Transverse colon (tissue), 4 donors: ENCODE measurements around the gene SHF. TPM values are rescaled to one million over a fixed set of nuclear protein-coding genes. Genes with fewer than 3 reads are reported as not detected.

Experiments used
- DNase-seq: peaks from one replicate; pipeline ENCODE4 v3.0.0-alpha.2; 2019
- H3K27ac ChIP-seq, 4 donors: fragments of 200-600 bp; sonication (generic); 2 replicates each; pipeline ENCODE4 v1.5.1; 2016 to 2018; ENCODE audit warnings: inconsistent platforms in 4 of 4
- H3K27me3 ChIP-seq: fragments of 200-600 bp; sonication (generic); 2 replicates; pipeline ENCODE4 v1.5.1; 2017; ENCODE audit warnings: inconsistent platforms
- H3K36me3 ChIP-seq, 4 donors: fragments of 200-600 bp; sonication (generic); 2 replicates each; pipeline ENCODE4 v1.5.1; 2017 to 2019; ENCODE audit warnings: inconsistent platforms in 4 of 4
- H3K4me1 ChIP-seq, 4 donors: fragments of 200-600 bp; sonication (generic); 2 replicates each; pipeline ENCODE4 v1.5.1; 2017 to 2020; ENCODE audit warnings: inconsistent platforms in 4 of 4
- H3K4me3 ChIP-seq, 4 donors: fragments of 200-600 bp; sonication (generic); 1 replicate in 1 of 4; 2 replicates in 3 of 4; pipeline versions ENCODE4 v1.5.1 to v1.6.1; 2017 to 2019; ENCODE audit warnings: inconsistent platforms in 4 of 4
- H3K9me3 ChIP-seq, 2 donors: fragments of 200-600 bp; sonication (generic); 2 replicates each; pipeline ENCODE4 v1.5.1; 2017 to 2019; ENCODE audit warnings: inconsistent platforms in 2 of 2
- EP300 ChIP-seq: sonication (generic); formaldehyde crosslinking; IDR thresholded peaks from one replicate; pipeline ENCODE4 v1.6.1; 2017; ENCODE audit warnings: antibody characterized with exemption, low read depth
- POLR2A ChIP-seq: fragments of 450-650 bp; IDR thresholded peaks from one replicate; pipeline ENCODE4 v1.6.1; 2016; ENCODE audit warnings: antibody characterized with exemption, mild to moderate bottlenecking, moderate library complexity
- POLR2AphosphoS5 ChIP-seq, 3 donors: sonication (generic); formaldehyde crosslinking; IDR thresholded peaks; one replicate each; pipeline ENCODE4 v1.6.1; 2016; ENCODE audit warnings: antibody characterized with exemption in 3 of 3
- WGBS, 2 donors: methylation state at CpG; one replicate each; pipeline ENCODE4 v1.1.5; 2018; ENCODE audit warnings: low coverage in 1 of 2; 5-methylcytosine and 5-hydroxymethylcytosine counted together
- in situ Hi-C, 4 donors: fragments of 200-750 bp; cut with MboI; loops; one replicate each; pipeline versions ENCODE4 v1.15.0 to v1.15.1; 2017; ENCODE audit warnings: low sequenced_read_pairs in 3 of 4, low pct_ligation_motif_present in 1 of 4, low pct_unique_long_range_greater_than_20kb in 1 of 4
- intact Hi-C: fragments of 100-400 bp; cut with DNase I; formaldehyde crosslinking; loops from one replicate; pipeline ENCODE4 v1.15.1; 2023; ENCODE audit warnings: low total_unique reads
- total RNA-seq, 4 donors: library from RNA; depleted of rRNA; stranded (reverse); fragments of >200 nt; gene quantifications; one replicate each; pipeline ENCODE4 v1.1.0, GENCODE V29; 2016
- TF ChIP-seq, protein P1 (sequence below), 5 experiments: fragments of 200-600 bp in 3 of 5; fragments of 450-650 bp in 2 of 5; sonication (generic) in 3 of 5; IDR thresholded peaks; 1 replicate in 2 of 5; 2 replicates in 3 of 5; pipeline ENCODE4 v1.5.1; 2016 to 2017; ENCODE audit warnings: antibody characterized with exemption in 5 of 5, inconsistent platforms in 3 of 5, mild to moderate bottlenecking in 2 of 5, moderate library complexity in 1 of 5

The SHF gene
- total RNA-seq, 4 donors from 2014 or later, result 3.7 to 9.8 (median 7.4) TPM; not detected in 1

DNA sequence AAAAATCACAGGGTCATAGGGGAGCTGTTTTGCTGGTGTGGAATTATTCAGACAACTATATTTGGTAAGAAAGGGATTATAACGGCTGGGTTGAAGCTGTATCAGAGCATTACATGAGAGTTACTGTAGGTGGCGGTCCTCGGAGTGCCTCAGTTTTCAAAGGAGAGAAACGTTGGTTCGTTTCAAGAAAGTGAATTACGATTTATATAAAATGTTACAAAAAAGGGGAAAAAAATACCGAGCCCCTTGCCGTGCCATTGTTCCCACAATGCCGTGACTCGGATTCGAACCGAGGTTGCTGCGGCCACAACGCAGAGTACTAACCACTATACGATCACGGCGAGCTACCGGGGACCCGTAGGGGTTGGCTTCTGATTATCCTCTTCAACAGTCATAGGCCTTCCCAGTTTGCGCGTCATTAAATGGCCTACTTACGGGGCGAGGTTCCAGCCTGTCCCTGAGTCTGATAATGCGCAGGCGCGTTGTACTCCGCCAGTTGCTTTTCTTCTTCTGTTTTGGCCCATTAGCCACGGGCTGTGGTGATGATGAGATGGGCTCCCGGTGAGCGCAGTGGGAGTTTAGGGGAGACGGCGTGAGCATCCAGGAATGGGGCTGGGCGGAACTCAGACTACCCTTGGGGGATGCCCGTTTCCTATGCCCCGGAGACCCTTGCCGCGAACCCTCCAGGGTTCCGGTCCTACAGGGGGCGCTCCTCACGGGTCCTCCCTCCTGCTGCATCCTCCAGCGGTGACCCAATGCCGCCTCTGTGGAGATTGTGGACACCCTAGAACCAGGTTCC lies 10.8 kb upstream of the SHF start:
- peak overlapping the region; percentile 96 to 99 (median 98) for H3K27ac ChIP-seq
- H3K36me3 ChIP-seq, result no peaks in the 10 kb centered on the region
- in situ Hi-C loops (loop anchor here in 2 of 4 donors (25.0 kb wide), 2 partner anchors 189 to 414 kb away; partner anchors contain the start of gene GATM (in 2 of the 2)), intact Hi-C loops (no loop called here)
- 0 to 2% methylated on average over 6 to 40 of the region's 42 CpGs for WGBS, 2 donors
- peak; percentile 97 for DNase-seq
- H3K9me3 ChIP-seq, result no peaks in the 10 kb centered on the region
- peaks cover 0 to 9% (median 0%) of the 10 kb centered on the region in 4 donors for H3K4me1 ChIP-seq
- peak; percentile 92 to 99 (median 98) for TF ChIP-seq POLR2AphosphoS5 (IDR thresholded peaks at IDR 0.05)
- peak; percentile 96 for TF ChIP-seq POLR2A
- TF ChIP-seq, protein P1, sequence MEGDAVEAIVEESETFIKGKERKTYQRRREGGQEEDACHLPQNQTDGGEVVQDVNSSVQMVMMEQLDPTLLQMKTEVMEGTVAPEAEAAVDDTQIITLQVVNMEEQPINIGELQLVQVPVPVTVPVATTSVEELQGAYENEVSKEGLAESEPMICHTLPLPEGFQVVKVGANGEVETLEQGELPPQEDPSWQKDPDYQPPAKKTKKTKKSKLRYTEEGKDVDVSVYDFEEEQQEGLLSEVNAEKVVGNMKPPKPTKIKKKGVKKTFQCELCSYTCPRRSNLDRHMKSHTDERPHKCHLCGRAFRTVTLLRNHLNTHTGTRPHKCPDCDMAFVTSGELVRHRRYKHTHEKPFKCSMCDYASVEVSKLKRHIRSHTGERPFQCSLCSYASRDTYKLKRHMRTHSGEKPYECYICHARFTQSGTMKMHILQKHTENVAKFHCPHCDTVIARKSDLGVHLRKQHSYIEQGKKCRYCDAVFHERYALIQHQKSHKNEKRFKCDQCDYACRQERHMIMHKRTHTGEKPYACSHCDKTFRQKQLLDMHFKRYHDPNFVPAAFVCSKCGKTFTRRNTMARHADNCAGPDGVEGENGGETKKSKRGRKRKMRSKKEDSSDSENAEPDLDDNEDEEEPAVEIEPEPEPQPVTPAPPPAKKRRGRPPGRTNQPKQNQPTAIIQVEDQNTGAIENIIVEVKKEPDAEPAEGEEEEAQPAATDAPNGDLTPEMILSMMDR (IDR thresholded peaks at IDR 0.05), result peak; percentile 51 to 86 (median 70)
- TF ChIP-seq EP300, result no peak
- peak overlapping the region; percentile 17 to 55 (median 54) for H3K4me3 ChIP-seq
- no peaks in the 10 kb centered on the region for H3K27me3 ChIP-seq

DNA sequence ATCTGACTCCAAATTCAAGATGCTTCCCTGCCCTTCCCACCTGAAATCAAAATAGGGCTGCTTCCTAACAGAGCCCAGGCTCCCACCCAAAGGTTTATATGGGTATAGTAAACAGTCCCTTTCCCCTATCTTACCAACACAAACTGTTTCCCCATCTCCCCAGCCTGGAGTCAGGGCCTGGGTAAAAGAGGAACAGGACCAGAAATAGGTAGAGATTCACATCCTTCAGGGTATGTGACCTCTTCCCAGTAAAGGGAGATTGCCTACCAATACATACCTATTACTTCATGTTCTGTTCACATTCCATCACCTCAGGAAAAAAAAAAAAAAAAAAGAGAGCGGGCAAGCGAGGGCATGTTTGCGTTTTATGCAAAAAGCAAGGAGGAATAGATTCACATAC lies 9.7 kb upstream of the SHF start:
- intact Hi-C loops, result no loop called here
- no peak for TF ChIP-seq POLR2AphosphoS5 (IDR thresholded peaks at IDR 0.05)
- TF ChIP-seq EP300, result no peak
- no peak for TF ChIP-seq POLR2A
- TF ChIP-seq, protein P1 (IDR thresholded peaks at IDR 0.05), result no peak
- in situ Hi-C loops, result loop anchor here in 2 of 4 donors (25.0 kb wide), 2 partner anchors 190 to 415 kb away; partner anchors contain the start of gene GATM (in 2 of the 2)
- Histone ChIP-seq H3K4me3 (no peak overlapping the region), H3K36me3 (no peaks in the 10 kb centered on the region), H3K4me1 (peaks cover 0 to 9% (median 0%) of the 10 kb centered on the region in 4 donors), H3K9me3 (no peaks in the 10 kb centered on the region), H3K27me3 (no peaks in the 10 kb centered on the region), H3K27ac (peak overlapping the region in 1 of 4 donors; percentile 99)
- WGBS, 2 donors, result 89% methylated on average over 3 of the region's 3 CpGs
- no peak for DNase-seq

DNA sequence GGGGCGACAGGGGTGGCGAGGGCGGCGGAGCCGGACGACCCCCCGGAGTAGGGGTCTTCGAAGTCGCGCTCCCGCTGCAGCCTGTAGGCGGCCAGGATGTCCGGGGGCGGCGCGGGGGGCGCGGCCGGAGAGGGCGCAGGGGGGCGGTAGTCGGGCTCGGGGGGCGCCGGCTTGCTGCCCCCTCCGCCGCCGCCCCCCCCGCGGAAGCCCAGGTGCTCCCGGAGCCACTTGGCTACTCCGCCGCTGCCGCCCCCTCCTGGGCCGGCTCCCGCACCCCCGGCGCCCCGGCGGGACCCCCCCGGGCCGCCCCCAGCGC lies 230 bp downstream of the SHF start:
- intact Hi-C loops, result no loop called here
- in situ Hi-C loops, result loop anchor here in 2 of 4 donors (25.0 kb wide), 2 partner anchors 200 to 425 kb away; partner anchors contain the start of gene GATM (in 2 of the 2)
- no peak for TF ChIP-seq POLR2A
- TF ChIP-seq, protein P1 (IDR thresholded peaks at IDR 0.05), result no peak
- TF ChIP-seq POLR2AphosphoS5 (IDR thresholded peaks at IDR 0.05), result no peak
- no peak for TF ChIP-seq EP300
- no peak for DNase-seq
- Histone ChIP-seq H3K4me1 (peaks cover 7 to 34% (median 20%) of the 10 kb centered on the region in 4 donors), H3K36me3 (no peaks in the 10 kb centered on the region), H3K9me3 (no peaks in the 10 kb centered on the region), H3K27me3 (no peaks in the 10 kb centered on the region), H3K4me3 (peak overlapping the region; percentile 66 to 80 (median 71)), H3K27ac (peak overlapping the region; percentile 63 to 92 (median 82))
- 0% methylated on average over 7 of the region's 43 CpGs; no CpG with 5 or more reads in 1 of the 2 donors for WGBS, 2 donors

DNA sequence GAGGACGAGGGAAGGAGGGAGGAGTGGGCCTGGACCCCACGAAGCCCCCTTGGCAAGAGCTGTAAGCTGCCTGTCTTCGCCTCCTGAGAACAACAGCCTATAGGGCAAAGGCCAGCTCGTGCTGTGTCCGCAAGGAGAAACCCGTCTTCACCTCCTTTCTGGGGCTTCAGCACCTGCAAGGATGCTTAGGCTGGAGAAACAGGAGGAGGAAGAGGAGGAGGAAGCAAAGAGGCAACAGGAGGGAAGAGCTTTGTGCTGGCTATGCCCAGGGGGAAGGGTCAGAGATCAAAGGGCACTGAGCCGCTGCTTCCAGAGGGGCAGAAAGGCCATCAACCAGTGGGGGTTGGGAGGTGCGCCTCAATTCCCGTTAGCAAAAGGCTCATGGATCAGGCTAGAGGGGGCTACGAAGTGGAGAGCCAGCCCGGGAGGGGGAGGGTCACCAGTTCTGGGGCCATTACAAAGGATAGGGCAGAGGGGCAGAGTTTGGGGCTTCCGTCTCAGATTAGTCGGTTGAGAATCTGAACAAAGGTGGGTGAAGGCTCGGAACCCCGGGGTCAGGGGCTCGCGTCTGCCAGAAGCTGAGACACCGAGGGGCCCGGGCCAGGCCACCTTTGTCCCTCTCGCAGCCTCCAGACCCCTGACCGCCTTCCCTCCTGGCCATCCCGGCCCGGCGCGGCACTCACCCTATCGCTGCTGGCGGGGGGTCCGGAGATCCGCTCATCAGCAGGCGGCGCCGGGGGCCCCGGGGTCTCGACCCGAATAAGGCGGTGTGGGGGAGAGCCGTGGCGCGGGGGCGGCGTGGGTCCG lies 792 bp downstream of the SHF start:
- DNase-seq, result no peak
- 12 to 19% methylated on average over 6 to 26 of the region's 42 CpGs for WGBS, 2 donors
- no peak for TF ChIP-seq POLR2A
- in situ Hi-C loops, result loop anchor here in 2 of 4 donors (25.0 kb wide), 2 partner anchors 200 to 425 kb away; partner anchors contain the start of gene GATM (in 2 of the 2)
- Histone ChIP-seq H3K27me3 (no peaks in the 10 kb centered on the region), H3K4me3 (peak overlapping the region; percentile 66 to 80 (median 71)), H3K9me3 (no peaks in the 10 kb centered on the region), H3K27ac (peak overlapping the region; percentile 63 to 92 (median 82)), H3K36me3 (no peaks in the 10 kb centered on the region), H3K4me1 (peaks cover 7 to 34% (median 20%) of the 10 kb centered on the region in 4 donors)
- intact Hi-C loops, result no loop called here
